Neural crest cell (in vitro differentiated cells): ENCODE results near the gene GPA33. TPM values are rescaled to one million over a fixed set of nuclear protein-coding genes. Genes with fewer than 3 reads are reported as not detected.

ENCODE experiments used
- DNase-seq: peaks from one replicate; pipeline ENCODE4 v3.0.0; 2021; ENCODE audit warnings: low read depth, mixed read lengths, low spot score
- H3K27ac Mint-ChIP-seq: one replicate; pipeline ENCODE4 v1.8.0; 2021; ENCODE audit warnings: mild to moderate bottlenecking, mixed read lengths; ENCODE audit not compliant: unreplicated experiment
- H3K27me3 Mint-ChIP-seq: 2 replicates; pipeline ENCODE4 v1.8.0; 2021; ENCODE audit warnings: low read depth, mild to moderate bottlenecking, mixed read lengths
- H3K36me3 Mint-ChIP-seq: 2 replicates; pipeline ENCODE4 v1.8.0; 2021; ENCODE audit warnings: low read depth, mild to moderate bottlenecking, mixed read lengths
- H3K4me1 Mint-ChIP-seq: 2 replicates; pipeline ENCODE4 v1.8.0; 2021; ENCODE audit warnings: mixed read lengths
- H3K4me3 Mint-ChIP-seq: one replicate; pipeline ENCODE4 v1.8.0; 2021; ENCODE audit warnings: mild to moderate bottlenecking, mixed read lengths
- H3K9me3 Mint-ChIP-seq: 2 replicates; pipeline ENCODE4 v1.8.0; 2021; ENCODE audit warnings: mixed read lengths
- CTCF ChIP-seq: fragments of 200-600 bp; sonication (generic); conservative IDR thresholded peaks from 2 replicates; pipeline ENCODE4 v1.5.0; 2021; ENCODE audit warnings: antibody characterized with exemption, mild to moderate bottlenecking
- total RNA-seq: library from RNA; stranded (reverse); gene quantifications from 2 replicates; pipeline ENCODE4 v1.2.1, GENCODE V29; 2021

The GPA33 gene
- total RNA-seq, 1 donor from 2014 or later = not detected

- Mint-ChIP-seq H3K9me3 (peaks cover 5% of the 10 kb centered on the region), H3K36me3 (peaks cover 6% of the 10 kb centered on the region), H3K27me3 (no peaks in the 10 kb centered on the region)
These were observed 4.5 kb upstream of the GPA33 start for GRCh38 chr1:167094690-167095089.

GRCh38 chr1:167093846-167094516 is 3.8 kb upstream of the GPA33 start, which contains the start of gene STYXL2:
STYXL2 (plus strand) TSS chr1:167094075; CDS start chr1:167094850, 775 bp downstream.
- Mint-ChIP-seq H3K9me3 (peaks cover 5% of the 10 kb centered on the region), H3K36me3 (peaks cover 2% of the 10 kb centered on the region), H3K4me1 (peaks cover 28% of the 10 kb centered on the region), H3K4me3 (peak within 1 kb of the TSS; percentile 14), H3K27me3 (no peaks in the 10 kb centered on the region), H3K27ac (peak within 1 kb of the TSS; percentile 40)
- TF ChIP-seq CTCF = no peak
- DNase-seq = no peak

More at GRCh38 chr1:167094690-167095089, 4.5 kb upstream of the GPA33 start:
- Mint-ChIP-seq H3K27ac (no peak overlapping the region), H3K4me1 (peaks cover 28% of the 10 kb centered on the region), H3K4me3 (no peak overlapping the region)
- no peak for DNase-seq
- no peak for TF ChIP-seq CTCF

- peak overlapping the region; percentile 14 for H3K4me3 Mint-ChIP-seq
- no peak for TF ChIP-seq CTCF
- peaks cover 5% of the 10 kb centered on the region for H3K9me3 Mint-ChIP-seq
- peaks cover 2% of the 10 kb centered on the region for H3K36me3 Mint-ChIP-seq
- DNase-seq = no peak
- H3K27ac Mint-ChIP-seq = peak overlapping the region; percentile 40
- H3K27me3 Mint-ChIP-seq = no peaks in the 10 kb centered on the region
- H3K4me1 Mint-ChIP-seq = peaks cover 28% of the 10 kb centered on the region
These were observed 2.5 kb upstream of the GPA33 start for GRCh38 chr1:167092653-167093052.

GRCh38 chr1:167089939-167090313 is 251 bp downstream of the GPA33 start:
- peaks cover 31% of the 10 kb centered on the region for H3K4me1 Mint-ChIP-seq
- no peak overlapping the region for H3K27ac Mint-ChIP-seq
- H3K9me3 Mint-ChIP-seq = peaks cover 2% of the 10 kb centered on the region
- DNase-seq = no peak
- TF ChIP-seq CTCF = no peak
- H3K27me3 Mint-ChIP-seq = no peaks in the 10 kb centered on the region
- no peak overlapping the region for H3K4me3 Mint-ChIP-seq
- no peaks in the 10 kb centered on the region for H3K36me3 Mint-ChIP-seq

- no peak for TF ChIP-seq CTCF
- Mint-ChIP-seq H3K9me3 (peaks cover 2% of the 10 kb centered on the region), H3K4me3 (no peak overlapping the region), H3K27ac (no peak overlapping the region), H3K36me3 (no peaks in the 10 kb centered on the region), H3K4me1 (peaks cover 23% of the 10 kb centered on the region), H3K27me3 (no peaks in the 10 kb centered on the region)
- no peak for DNase-seq
These were observed 1.3 kb downstream of the GPA33 start for GRCh38 chr1:167088746-167089417.
